Measurements from ENCODE around the gene TF.

The TF gene

DNA sequence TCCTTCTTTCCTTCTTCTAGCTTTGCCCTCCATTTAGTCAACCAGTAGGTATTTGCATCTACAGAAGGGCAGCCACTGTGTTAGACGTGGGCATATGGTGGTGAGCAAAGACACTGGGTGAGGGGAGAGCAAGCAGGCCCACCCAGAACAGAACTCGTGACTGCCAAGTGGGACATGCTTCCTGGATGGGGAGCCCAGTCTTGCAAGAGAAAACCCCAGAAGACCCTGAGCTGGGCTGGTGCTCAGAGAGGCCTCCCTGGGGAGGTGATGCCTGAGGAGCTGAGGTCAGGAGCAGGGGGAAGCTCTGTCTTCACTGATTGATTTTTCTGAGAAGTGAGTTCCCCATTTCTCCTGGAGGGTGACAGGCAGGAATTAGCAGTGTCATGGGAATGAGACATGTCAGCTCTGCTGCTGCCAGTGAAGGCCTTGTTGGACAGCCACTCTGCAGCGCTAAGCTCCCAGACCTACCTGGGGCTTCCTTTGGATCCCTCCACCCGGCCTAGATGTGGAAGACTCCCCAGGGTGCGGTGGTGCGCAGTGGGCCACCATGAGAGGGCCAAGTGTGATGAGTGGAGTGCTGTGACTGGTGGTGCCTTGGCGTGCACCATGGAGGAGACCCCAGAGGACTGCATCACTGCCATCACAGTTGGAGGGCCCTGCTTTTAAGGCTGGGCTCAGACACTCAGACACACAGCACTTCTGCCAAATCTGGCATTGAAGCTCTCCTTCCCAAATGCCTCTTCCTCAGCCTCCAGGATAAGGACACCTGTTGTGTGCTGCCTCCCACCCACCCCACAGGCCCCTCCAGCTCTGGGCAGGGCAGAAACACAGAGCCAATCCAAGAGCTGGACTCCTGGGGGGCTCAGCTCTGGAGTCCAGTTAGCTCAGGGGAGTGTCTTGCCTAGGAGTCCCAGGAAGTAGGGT lies 44.5 kb upstream of the TF start:
- H3K36me3 ChIP-seq, result no peaks in the 10 kb centered on the region
- intact Hi-C loops (cut with DNase I; ENCODE audit: low total_unique reads), result no loop called here
- no peak overlapping the region for H3K27ac ChIP-seq
- no peaks in the 10 kb centered on the region for H3K9me3 ChIP-seq
- no peak for DNase-seq
- no peaks in the 10 kb centered on the region for H3K4me1 ChIP-seq
- TF ChIP-seq, protein P1, sequence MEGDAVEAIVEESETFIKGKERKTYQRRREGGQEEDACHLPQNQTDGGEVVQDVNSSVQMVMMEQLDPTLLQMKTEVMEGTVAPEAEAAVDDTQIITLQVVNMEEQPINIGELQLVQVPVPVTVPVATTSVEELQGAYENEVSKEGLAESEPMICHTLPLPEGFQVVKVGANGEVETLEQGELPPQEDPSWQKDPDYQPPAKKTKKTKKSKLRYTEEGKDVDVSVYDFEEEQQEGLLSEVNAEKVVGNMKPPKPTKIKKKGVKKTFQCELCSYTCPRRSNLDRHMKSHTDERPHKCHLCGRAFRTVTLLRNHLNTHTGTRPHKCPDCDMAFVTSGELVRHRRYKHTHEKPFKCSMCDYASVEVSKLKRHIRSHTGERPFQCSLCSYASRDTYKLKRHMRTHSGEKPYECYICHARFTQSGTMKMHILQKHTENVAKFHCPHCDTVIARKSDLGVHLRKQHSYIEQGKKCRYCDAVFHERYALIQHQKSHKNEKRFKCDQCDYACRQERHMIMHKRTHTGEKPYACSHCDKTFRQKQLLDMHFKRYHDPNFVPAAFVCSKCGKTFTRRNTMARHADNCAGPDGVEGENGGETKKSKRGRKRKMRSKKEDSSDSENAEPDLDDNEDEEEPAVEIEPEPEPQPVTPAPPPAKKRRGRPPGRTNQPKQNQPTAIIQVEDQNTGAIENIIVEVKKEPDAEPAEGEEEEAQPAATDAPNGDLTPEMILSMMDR (IDR thresholded peaks at IDR 0.05), result no peak
- H3K27me3 ChIP-seq, result no peaks in the 10 kb centered on the region
- no peak overlapping the region for H3K4me3 ChIP-seq

GRCh38 chr3:133703915-133704314 lies 42.3 kb upstream of the TF start:
- Histone ChIP-seq H3K4me3 (no peak overlapping the region), H3K4me1 (no peaks in the 10 kb centered on the region), H3K27ac (no peak overlapping the region), H3K9me3 (no peaks in the 10 kb centered on the region), H3K36me3 (no peaks in the 10 kb centered on the region), H3K27me3 (no peaks in the 10 kb centered on the region)
- no peak for DNase-seq
- intact Hi-C loops (cut with DNase I; ENCODE audit: low total_unique reads), result no loop called here
- TF ChIP-seq, protein P1 (IDR thresholded peaks at IDR 0.05), result no peak

DNA sequence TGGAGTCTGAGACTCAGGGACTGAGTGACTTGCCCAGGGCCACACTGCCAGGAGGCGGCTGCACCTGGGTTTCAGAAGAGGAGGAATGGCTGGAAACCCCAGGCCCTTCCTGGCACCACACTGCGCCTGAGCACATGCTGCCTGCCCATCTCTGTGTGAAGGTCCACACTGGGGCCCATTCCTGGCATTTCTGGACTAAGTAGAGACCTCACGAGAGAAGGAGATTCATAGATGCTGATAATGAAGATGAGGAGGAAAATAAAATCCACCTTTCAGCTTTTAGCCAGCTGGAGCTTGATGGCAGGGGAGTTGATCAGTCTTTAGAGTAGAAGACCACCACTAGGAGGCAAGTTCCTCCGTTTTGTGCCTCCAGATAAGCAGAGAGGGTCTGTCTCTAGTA lies 40.2 kb upstream of the TF start:
- Histone ChIP-seq H3K4me1 (no peaks in the 10 kb centered on the region), H3K36me3 (no peaks in the 10 kb centered on the region), H3K9me3 (no peaks in the 10 kb centered on the region), H3K4me3 (no peak overlapping the region), H3K27me3 (no peaks in the 10 kb centered on the region), H3K27ac (no peak overlapping the region)
- intact Hi-C loops (cut with DNase I; ENCODE audit: low total_unique reads), result no loop called here
- TF ChIP-seq, protein P1 (IDR thresholded peaks at IDR 0.05), result no peak
- no peak for DNase-seq

GRCh38 chr3:133709139-133709750 lies 36.9 kb upstream of the TF start:
- Histone ChIP-seq H3K36me3 (no peaks in the 10 kb centered on the region), H3K4me3 (no peak overlapping the region), H3K9me3 (no peaks in the 10 kb centered on the region), H3K27ac (no peak overlapping the region), H3K27me3 (no peaks in the 10 kb centered on the region), H3K4me1 (no peaks in the 10 kb centered on the region)
- no peak for DNase-seq
- intact Hi-C loops (cut with DNase I; ENCODE audit: low total_unique reads), result no loop called here
- TF ChIP-seq, protein P1 (IDR thresholded peaks at IDR 0.05), result no peak

GRCh38 chr3:133711013-133711412 lies 35.2 kb upstream of the TF start:
- Histone ChIP-seq H3K27ac (no peak overlapping the region), H3K4me3 (no peak overlapping the region), H3K9me3 (no peaks in the 10 kb centered on the region), H3K27me3 (no peaks in the 10 kb centered on the region), H3K4me1 (no peaks in the 10 kb centered on the region), H3K36me3 (no peaks in the 10 kb centered on the region)
- TF ChIP-seq, protein P1 (IDR thresholded peaks at IDR 0.05), result no peak
- intact Hi-C loops (cut with DNase I; ENCODE audit: low total_unique reads), result no loop called here
- DNase-seq, result no peak
